GM19372 (cell line): Measurements from ENCODE around the gene NDUFS1.
"Not testable (repeated sequence)": the region's sequence is repeated elsewhere in the genome, so short reads cannot be mapped to it uniquely, and the experiment has no call there.

Experiments used
- ATAC-seq: cut with Tn5 transposase; IDR thresholded peaks from one replicate; pipeline ENCODE4 v1.9.1; 2021; ENCODE audit warnings: mild to moderate bottlenecking, low read depth, moderate library complexity; ENCODE audit not compliant: unreplicated experiment

NDUFS1 gene

DNA sequence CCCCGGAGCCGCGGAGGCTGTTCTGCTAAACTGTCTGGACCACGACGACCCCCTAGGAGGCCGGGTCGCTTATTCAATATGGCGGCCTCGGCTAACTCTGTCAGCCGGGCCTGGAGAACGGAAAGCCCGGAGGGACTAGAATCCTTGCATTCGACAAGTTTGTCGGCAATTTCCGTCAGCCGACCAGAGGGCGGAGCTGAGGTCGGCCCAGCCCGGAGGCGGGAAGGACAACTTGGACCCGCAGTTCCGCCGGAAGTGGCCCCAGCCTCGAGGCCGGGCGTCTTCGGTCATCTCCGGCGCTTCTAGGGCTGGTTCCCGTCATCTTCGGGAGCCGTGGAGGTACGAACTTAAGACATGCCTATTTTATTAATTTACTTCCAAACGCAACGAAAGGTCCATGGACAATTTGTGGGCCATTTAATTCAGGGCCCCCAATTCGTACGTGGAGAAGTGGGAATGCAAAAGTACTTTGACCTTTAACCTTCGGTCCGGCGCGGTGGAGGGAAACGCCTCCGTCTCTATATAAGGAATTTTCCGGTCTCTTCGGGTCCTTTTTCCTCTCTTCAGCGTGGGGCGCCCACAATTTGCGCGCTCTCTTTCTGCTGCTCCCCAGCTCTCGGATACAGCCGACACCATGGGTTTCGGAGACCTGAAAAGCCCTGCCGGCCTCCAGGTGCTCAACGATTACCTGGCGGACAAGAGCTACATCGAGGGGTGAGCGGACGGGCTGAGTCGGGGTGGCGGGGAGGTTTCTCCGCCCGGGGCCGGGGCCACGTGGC lies at the start of gene NDUFS1, which contains the start of gene EEF1B2:
Gene NDUFS1, minus strand, starts transcription at position 99 of the 779 bp plus-strand sequence. CDS start 5,766 bp downstream, outside the sequence.
Gene EEF1B2, plus strand, starts transcription at position 550 of the 779 bp plus-strand sequence. Its CDS starts 85 bp downstream, at position 635.
- ATAC-seq, result peak; percentile 89

- no peak for ATAC-seq
These were observed 49.7 kb upstream of the NDUFS1 start for GRCh38 chr2:206208900-206209299.

GRCh38 chr2:206207316-206207715 lies 48.1 kb upstream of the NDUFS1 start:
- not testable (repeated sequence) for ATAC-seq

- ATAC-seq, result no peak
These were observed 45.5 kb upstream of the NDUFS1 start for GRCh38 chr2:206204710-206205109.

- ATAC-seq, result no peak
These were observed 44.1 kb upstream of the NDUFS1 start for GRCh38 chr2:206203331-206203730.

DNA sequence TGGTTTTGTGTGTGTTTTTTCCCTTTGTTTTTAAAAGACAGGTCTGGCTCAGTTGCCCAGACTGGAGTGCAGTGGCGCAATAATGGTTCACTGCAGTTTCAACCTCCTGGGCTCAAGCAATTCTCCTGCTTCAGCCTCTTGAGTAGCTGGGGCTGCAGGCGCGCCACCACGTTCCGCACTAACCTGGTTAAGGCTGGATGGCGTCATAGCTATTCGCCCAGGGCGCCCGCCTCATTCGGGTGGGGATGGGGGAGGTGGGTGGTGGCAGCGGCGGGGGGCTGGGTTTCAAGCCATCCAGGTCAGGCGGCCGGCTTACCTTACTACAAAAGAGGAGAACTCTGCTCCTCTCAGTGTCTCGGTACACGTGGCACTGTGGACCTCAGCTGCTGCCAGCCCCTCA lies 43.2 kb upstream of the NDUFS1 start:
- ATAC-seq, result no peak

DNA sequence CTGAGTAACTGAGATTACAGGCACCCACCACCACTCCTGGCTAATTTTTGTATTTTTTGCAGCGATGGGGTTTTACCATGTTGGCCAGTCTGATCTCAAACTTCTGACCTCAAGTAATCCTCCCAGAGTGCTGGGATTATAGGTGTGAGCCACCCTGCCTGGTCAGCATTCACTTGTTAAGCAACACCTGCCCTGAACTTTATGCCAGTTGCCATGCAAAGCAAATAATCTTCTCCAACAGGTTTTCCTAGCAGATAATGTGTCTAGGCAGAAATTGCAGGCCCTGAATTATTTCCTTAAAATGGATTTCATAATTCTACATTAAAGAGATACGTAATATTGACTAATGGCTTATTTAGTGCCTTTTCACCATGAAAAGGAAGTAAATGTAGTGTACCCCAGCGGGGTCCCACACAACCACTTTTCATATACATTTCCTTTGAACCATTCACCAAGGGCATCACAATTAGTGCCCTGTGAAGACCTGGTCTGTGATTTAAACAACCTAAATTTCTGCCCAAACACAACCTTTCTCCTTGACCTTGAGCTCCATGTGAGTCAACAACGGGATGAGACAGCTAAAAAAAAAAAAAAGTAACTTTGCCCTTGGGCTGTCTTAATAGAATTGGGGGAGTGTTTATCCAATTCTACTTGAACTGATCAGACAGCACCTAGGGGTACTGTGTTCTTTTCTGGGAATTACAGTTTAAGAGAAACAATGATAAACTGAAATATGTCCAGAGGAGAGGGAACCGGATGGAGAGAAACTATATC lies 42.0 kb upstream of the NDUFS1 start:
- no peak for ATAC-seq

GRCh38 chr2:206198677-206199076 lies 39.4 kb upstream of the NDUFS1 start:
- no peak for ATAC-seq

- ATAC-seq, result no peak
These were observed 34.6 kb upstream of the NDUFS1 start for GRCh38 chr2:206193671-206194357.

GRCh38 chr2:206192157-206192556 lies 32.9 kb upstream of the NDUFS1 start:
- no peak for ATAC-seq

- no peak for ATAC-seq
These were observed 31.4 kb upstream of the NDUFS1 start for GRCh38 chr2:206190689-206191088.

DNA sequence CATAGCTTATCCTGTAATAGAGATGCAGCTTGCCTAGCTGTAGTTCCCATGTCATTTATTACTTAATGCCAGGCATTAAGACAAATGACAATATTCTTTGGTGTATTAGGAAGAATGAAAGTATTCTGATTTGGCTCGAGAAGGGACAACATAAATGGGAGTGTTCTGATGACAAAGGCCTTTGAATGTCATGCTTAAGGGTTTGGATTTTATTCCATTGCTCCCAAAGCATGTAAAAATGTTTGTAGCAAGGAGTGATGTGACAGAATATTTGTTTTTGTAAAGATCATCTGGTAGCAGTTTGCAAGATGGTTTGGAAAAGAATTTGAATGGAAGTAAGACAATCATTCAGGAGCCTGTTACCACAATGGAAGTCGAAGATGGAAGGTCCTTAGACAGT lies 30.9 kb upstream of the NDUFS1 start:
- no peak for ATAC-seq

GRCh38 chr2:206189691-206190090 lies 30.4 kb upstream of the NDUFS1 start:
- no peak for ATAC-seq

GRCh38 chr2:206181526-206181925 lies 22.3 kb upstream of the NDUFS1 start:
- ATAC-seq, result not testable (repeated sequence)

- no peak for ATAC-seq
These were observed 17.7 kb upstream of the NDUFS1 start for GRCh38 chr2:206176901-206177300.

DNA sequence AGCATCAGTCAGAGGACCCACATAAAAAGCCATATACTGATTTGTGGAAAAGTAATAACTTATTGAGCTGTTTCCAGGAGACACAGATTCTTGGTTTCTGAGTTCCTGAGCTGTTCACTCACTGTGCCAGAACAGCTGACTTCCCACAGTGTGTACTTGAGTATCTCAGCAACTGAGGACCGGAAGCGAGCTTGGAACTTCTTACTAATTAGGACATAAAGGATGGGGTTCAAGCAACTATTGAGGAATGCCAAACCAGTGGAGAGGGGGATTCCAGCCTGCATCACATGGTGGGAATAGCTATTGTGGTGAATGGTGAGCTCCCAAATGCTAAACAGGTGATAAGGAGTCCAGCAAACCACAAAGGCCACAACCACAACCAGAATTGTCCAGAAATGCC lies 16.9 kb upstream of the NDUFS1 start:
- ATAC-seq, result no peak

DNA sequence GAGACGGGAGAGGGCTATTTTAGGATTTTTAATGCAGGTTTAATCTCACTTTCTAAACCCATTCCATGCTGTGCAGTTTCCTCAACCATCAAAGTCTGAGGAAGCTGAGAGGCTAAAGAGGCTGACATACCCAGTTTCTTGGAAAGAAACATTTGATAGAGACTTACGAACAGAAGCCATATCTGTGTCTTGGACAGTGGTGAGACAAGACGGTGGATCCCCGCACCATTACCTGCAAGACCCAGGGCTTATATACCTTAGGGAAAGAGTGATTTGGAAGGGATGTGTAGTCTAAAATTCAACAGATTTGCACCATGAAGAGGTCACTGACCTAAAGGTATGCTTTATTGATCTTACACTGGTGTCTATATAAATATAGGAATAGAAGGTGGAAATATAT lies 13.9 kb upstream of the NDUFS1 start:
- no peak for ATAC-seq

DNA sequence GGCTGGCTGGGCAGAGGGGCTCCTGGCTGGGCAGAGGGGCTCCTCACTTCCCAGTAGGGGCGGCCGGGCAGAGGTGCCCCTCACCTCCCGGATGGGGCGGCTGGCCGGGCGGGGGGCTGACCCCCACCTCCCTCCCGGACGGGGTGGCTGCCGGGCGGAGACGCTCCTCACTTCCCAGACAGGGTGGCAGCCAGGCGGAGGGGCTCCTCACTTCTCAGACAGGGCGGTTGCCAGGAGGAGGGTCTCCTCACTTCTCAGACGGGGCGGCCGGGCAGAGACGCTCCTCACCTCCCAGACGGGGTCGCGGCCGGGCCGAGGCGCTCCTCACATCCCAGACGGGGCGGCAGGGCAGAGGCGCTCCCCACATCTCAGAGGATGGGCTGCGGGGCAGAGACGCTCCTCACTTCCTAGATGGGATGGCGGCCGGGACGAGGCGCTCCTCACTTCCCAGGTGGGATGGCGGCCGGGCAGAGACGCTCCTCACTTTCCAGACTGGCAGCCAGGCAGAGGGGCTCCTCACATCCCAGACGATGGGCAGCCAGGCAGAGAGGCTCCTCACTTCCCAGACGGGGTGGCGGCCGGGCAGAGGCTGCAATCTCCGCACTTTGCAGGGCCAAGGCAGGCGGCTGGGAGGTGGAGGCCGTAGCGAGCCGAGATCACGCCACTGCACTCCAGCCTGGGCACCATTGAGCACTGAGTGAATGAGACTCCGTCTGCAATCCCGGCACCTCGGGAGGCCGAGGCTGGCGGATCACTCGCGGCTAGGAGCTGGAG lies 12.6 kb upstream of the NDUFS1 start:
- not testable (repeated sequence) for ATAC-seq

DNA sequence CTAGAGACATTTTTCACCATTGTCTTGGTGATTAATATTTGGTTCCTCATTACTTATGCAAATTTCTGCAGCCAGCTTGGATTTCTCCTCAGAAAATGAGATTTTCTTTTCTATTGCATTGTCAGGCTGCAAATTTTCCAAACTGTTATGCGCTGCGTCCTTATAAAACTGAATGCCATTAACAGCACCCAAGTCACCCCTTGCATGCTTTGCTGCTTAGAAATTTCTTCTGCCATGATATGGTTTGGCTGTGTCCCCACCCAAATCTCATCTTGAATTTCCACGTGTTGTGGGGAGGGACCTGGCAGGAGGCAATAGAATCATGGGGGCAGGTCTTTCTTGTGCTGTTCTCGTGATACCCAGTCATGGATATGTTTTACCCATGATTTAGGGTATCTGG lies 9.0 kb upstream of the NDUFS1 start:
- not testable (repeated sequence) for ATAC-seq

DNA sequence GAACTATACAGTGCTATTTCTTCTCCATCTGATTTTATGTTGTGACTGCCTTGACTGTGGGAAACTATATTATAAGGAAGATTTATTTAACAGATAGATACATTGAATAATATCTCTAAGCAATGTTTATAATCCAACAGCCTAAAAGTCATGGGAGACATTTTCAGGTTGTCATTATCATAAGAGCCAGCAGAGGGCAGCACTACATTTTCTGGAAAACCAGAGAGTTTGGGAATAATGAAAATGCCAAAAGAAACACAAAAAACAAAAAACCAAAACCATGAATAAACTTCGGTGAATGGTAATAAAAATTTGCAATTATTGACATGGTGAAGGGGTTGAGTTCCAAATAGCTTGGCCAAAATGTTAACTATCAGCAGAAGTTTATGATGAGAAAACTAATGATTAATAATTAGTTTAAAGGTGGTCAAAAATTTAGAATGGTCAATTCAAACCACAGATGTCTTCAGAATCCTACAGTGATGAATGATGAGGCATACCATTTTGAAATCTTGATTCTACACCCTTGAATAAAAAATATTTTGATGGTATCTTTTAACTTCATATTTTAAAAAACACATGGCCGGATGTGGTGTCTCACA lies 5.1 kb upstream of the NDUFS1 start:
- no peak for ATAC-seq
